Stimulated activated CD4-positive, alpha-beta T cell treated with anti-CD3 and anti-CD28 coated beads, Interleukin-15, amount 100 ng/mL, for 1 hour (primary cell): ENCODE results near the gene LMX1A.

Experiments
- DNase-seq, 2 donors: peaks; one replicate each; pipeline ENCODE4 v3.0.0-alpha.2; 2020; ENCODE audit warnings: low read depth in 1 of 2, low spot score in 1 of 2

The LMX1A gene

GRCh38 chr1:165325460-165326203, 30.9 kb downstream of the LMX1A start:
- no peak for DNase-seq

- no peak for DNase-seq
These were observed 32.5 kb downstream of the LMX1A start for GRCh38 chr1:165324050-165324449.

GRCh38 chr1:165317612-165318011, 38.9 kb downstream of the LMX1A start:
- no peak for DNase-seq

GRCh38 chr1:165316153-165316772, 40.3 kb downstream of the LMX1A start:
- no peak for DNase-seq

- no peak for DNase-seq
These were observed 41.0 kb downstream of the LMX1A start for GRCh38 chr1:165315481-165315880.

- DNase-seq, result no peak
These were observed 42.6 kb downstream of the LMX1A start for GRCh38 chr1:165313903-165314302.

- DNase-seq, result no peak
These were observed 43.9 kb downstream of the LMX1A start for GRCh38 chr1:165312591-165312990.

- DNase-seq, result no peak
These were observed 49.7 kb downstream of the LMX1A start for GRCh38 chr1:165306543-165307434.

- DNase-seq, result no peak
These were observed 53.1 kb downstream of the LMX1A start for GRCh38 chr1:165303386-165303785.

GRCh38 chr1:165300400-165300903, 56.1 kb downstream of the LMX1A start:
- DNase-seq, result no peak

- no peak for DNase-seq
These were observed 58.2 kb downstream of the LMX1A start for GRCh38 chr1:165298203-165298820.

GRCh38 chr1:165296205-165296604, 60.3 kb downstream of the LMX1A start:
- no peak for DNase-seq

GRCh38 chr1:165290148-165290547, 66.4 kb downstream of the LMX1A start:
- DNase-seq, result no peak

- no peak for DNase-seq
These were observed 67.0 kb downstream of the LMX1A start for GRCh38 chr1:165289556-165289955.

GRCh38 chr1:165288350-165289120, 68.0 kb downstream of the LMX1A start:
- no peak for DNase-seq

- no peak for DNase-seq
These were observed 68.7 kb downstream of the LMX1A start for GRCh38 chr1:165287781-165288180.

- no peak for DNase-seq
These were observed 69.2 kb downstream of the LMX1A start for GRCh38 chr1:165287329-165287728.

GRCh38 chr1:165284454-165284853, 72.1 kb downstream of the LMX1A start:
- no peak for DNase-seq

- DNase-seq, result no peak
These were observed 75.2 kb downstream of the LMX1A start for GRCh38 chr1:165281207-165281901.

- no peak for DNase-seq
These were observed 76.6 kb downstream of the LMX1A start for GRCh38 chr1:165279882-165280281.
